ENCODE measurements around the gene UBE2O.

The UBE2O gene

DNA sequence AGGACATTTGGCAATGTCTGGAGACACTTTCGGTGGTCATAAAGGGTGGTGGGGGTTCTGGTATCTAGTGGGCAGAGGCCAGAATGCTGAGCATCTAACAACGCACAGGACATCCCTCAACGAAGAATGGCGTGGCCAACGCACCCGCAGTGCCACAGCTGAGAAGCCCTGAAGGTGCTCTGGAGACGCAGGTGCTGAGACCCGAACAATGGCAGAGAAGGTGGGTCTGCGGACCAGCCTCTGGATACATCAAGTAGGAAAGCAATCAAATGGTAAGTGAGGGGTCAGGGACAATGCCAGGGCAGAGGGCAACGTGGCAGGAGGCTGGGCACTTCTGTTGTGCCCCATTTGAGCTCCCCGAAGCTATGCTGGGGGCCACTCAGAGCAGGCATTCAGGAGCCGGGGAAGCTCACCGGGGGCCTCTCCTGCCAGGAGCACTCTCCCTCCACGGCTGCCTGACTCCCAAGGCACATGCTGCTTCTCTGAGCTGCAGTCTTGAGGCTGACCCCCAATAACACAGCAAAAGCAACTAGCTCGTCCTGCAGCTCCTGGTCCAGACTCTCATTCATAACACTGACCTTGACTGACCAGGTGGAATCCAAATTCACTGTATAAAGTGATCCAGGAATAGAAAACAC lies 42.5 kb downstream of the UBE2O start:
- no peak for DNase-seq

DNA sequence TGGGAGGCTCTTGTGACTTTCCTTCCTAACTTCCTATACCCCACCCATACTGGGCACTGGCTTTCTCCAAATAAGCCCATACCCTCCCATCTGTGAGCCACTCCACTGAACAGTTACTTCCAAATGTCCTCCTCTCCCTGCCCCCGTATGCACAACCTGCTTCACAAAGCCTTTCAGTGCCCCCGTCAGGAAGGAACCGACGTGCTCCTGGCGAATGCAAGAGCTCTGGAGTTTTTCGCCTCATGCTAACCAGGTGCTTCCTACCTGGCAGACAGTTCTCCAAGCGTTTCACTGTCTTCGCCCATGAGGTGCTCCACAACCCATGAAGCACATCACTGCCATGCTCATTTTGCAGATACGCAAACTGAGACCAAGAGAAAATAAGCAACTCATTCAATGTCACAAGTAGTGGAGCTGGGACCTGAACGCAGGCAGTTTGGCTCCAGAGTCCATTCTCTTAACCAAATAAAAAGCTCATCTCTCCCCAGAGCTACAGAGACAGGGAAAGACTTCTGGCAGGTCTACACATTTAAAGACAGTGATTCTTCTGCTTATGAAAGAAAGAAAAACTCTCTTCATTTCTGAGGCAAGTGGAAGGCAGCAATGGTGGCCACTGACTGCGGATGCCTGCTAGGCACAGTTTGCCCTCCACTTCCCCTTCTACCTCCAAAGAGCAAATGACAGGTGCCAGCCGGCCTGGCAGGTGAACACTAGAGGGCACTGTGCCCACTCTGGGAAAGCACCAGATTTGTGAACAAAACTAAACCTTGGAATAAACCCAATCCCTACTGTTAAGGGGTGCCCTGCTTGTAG lies 44.7 kb downstream of the UBE2O start:
- peak; percentile 42 for DNase-seq

DNA sequence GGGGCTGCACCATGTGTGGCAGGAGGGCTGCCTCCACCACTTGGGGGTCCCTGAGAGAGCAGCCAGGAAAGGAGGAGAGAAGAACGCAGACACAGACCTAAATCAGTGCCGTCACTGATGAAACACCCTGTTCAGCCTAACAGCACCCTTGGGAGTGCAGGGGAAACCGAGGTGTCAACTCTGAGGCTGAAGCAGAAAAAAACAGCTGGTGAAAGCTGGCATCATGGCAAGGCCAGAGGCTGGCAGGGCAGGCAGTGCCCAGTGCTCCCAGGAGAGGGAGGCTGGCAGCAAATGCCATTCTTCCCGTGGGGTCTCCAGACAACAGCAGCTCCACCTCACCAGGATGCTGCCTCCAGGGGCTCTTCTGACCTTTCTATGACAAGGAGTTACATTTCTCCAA lies 45.4 kb downstream of the UBE2O start:
- no peak for DNase-seq

- DNase-seq: peak; percentile 71
These were observed 46.8 kb downstream of the UBE2O start for GRCh38 chr17:76405967-76406647.

DNA sequence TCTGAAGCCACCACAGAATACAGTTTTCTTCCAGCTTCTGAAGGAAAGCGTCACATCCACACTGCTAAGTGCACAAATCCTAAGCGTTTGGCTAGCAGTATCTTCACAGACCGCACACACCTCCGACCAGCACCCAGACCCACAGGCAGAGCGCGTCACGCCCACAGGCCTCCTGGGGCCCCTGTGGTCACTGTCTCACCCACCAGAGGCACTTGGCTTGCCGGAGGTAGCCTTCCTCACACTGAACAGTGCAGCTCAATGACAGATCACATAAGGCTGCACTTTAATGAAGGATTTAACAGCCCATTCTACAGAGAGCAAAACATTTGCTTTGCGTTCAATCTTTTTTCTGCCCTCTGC lies 47.4 kb downstream of the UBE2O start:
- no peak for DNase-seq

DNA sequence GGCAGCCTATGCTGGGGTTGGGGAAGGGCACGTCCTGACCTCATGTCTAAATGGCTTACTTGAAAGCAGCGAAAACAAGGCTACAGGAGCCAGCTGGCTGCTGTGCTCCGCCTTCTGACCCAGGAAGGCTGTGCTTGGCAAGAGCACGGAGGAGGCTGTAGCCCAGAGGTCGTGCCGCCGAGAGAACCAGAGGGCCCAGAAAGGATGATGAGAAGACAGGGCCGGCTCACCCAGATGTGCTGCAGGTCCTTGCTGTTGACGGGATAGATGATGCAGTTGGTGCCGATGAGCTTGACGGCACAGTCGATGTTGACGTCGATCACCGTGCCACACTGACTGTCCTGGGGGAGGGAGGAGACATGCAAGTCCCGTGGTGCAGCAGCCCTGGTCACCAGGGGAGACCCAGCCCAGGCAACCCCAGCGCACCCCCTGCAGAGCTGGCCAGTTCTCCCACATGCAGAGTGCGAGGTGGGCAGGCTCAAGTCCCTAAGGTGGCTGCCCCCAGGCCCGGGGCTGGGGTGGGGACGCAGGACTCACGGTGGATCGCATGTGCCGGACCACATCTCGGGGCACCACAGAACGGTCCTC lies 47.9 kb downstream of the UBE2O start:
- no peak for DNase-seq

DNA sequence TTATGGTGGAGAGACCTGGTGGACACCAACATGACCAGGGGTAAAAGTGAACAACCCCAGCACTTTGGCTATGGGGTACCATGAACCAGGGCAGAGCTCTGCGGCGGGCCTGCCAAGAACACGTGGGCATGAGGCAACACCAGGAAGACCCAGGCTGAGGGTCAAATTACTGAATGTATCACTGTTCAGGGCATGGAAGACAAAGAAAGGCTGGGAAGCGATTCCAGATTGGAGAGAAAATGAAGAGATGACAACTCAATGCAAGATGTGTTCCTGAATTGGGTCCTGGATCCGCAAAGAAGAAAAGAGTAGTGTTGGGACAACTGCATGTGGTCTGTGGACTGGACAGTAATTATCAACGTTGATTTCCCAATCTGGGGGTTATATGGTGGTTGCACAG lies 48.7 kb downstream of the UBE2O start:
- no peak for DNase-seq

DNA sequence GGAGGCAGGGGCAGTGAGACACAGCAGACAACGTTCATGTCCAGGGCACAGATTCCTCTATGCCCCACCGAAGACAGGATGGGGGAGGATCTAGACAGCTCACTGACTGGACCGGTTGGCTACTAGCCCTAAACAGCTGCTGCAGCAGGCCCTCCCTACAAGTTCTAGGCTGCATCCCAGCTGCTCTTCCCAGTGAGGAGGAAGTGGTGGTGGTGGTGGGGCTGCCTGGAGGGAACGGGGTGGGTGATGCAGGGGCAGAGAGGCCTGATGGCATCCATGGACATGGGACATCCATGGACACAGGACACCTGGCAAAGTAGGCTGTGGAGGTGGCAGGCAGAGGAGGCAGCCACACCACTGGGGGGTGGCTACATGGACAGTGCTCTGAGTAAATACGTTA lies 50.2 kb downstream of the UBE2O start:
- DNase-seq: no peak

DNA sequence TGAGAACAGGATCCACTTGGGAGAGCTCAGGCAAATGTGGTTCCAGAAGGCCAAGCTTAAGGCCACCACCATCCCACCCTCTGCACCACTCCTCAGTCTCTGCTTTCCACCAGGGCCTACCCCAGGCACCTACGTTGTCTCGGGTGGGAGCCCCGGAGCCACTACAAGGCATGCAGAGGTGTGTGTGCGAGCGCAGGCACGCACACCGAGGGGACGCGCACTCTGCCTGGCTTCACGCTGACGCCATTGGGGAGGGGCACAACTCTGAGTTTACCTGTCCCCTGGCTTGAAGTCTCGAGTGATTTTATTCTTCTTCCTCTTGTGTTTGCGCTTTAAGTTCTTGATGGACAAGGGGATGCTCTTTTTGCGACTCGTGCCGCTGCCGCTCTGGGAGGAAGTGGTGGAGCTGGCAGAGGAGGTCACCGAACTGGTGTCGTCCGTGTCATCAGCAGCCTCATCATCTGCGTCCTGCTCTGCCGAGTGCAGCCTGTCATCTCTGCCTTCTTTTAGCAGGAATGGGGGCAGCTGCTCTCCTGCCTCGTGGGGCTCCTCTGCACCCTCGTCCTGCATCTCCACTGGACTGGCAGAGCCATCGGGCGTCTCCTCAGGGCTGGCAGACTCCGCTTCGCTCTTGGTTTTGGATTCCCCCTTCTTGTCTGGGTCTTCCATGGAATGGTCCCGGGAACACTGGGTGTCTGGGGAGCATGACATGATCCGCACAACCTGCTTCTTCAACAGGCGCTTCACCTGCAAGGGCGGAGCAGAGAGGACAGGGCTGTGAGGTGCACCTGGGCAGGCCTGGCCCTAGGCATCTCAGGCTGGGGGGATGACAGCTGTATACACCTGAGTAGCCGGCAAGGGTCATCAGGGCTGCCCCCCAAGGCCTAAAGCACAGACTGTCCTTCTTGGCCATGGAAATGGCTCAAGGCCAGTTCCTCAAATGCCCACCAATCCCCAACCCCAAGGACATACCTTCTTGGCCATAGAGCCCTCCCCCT lies 53.5 kb downstream of the UBE2O start:
- no peak for DNase-seq

- no peak for DNase-seq
These were observed 54.3 kb downstream of the UBE2O start for GRCh38 chr17:76398523-76399174.

DNA sequence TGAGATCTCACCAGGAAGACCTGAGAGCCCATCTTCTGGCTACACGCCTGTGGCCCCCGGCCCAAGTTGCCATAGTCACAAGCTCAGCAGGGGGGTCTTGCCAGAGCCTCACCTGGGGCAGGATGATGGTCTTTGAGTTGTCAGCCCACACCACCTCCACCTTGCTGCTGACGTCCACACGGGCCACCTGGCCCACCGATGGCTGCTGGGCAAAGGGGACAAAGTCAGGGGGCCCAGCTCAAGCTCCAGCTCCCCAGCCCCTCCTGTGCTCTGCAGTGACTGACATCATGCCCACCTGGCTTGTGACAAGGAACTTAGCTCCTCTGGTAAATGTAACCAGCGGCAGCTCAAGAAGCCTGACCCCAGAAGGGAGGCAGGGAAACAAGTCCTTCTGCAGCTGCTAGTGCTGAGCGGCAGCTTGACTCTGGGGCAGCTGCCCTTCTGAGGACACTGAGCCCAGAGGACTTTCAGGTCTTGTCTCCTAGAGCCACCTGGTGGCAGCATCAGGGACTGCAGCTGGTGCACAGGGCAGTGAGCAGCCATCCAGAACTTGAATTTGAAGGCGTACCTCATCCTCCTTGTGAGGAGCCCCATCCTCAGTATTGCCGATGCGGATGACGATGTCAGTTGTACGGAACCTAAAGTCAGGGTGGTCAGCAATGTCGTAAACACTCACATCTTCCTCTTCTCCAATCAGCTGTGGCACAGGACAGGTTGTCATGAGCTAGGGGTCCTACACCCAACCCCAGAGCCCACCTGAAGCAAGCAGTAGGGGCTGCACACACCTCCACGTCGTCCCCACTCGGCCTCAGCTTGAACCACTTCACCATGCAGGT lies 55.0 kb downstream of the UBE2O start:
- DNase-seq: peak; percentile 54

DNA sequence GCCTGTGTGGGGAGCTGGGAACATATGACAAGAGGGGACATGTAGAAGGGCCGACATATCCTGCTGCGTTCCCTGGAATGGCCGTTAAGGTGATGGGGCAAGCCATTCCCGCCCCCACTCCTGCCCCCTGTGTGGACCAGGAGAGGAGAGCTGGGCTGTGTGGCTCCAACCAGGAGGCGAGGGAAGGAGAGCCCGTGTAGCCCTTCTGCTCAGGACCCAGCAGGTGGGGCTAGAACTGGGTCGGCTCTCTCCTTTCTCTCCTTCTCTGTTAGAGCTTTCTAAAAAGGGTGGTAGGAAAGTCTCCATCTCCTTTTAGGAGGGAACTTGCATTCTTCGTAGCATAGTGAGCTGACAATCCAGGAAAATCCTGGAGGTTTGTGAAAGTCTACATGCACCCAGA lies 55.8 kb downstream of the UBE2O start:
- no peak for DNase-seq

DNA sequence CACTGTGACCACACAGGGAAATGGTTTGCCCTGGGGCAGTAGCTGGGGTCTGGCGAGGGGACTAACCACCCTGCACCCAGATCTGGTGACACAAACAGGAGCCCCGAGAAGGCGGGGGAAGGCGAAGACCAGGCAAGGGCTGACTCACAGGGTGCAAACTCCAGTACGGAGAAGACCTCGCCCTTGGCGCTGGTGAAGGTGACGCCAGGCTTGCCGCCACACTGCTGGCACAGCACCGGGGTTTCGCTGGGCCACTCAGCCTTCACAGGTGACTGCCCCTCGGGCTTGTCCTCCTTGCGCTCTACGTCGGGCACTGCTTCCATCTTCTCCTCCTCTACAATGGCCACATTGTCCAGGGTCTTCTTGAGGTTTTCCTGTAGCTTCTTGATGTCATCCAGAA lies 57.0 kb downstream of the UBE2O start:
- no peak for DNase-seq

GRCh38 chr17:76394166-76394565 lies 58.8 kb downstream of the UBE2O start:
- DNase-seq: no peak

GRCh38 chr17:76391200-76391715 lies 61.7 kb downstream of the UBE2O start:
- no peak for DNase-seq

- DNase-seq: no peak
These were observed 62.9 kb downstream of the UBE2O start for GRCh38 chr17:76390003-76390421.

DNA sequence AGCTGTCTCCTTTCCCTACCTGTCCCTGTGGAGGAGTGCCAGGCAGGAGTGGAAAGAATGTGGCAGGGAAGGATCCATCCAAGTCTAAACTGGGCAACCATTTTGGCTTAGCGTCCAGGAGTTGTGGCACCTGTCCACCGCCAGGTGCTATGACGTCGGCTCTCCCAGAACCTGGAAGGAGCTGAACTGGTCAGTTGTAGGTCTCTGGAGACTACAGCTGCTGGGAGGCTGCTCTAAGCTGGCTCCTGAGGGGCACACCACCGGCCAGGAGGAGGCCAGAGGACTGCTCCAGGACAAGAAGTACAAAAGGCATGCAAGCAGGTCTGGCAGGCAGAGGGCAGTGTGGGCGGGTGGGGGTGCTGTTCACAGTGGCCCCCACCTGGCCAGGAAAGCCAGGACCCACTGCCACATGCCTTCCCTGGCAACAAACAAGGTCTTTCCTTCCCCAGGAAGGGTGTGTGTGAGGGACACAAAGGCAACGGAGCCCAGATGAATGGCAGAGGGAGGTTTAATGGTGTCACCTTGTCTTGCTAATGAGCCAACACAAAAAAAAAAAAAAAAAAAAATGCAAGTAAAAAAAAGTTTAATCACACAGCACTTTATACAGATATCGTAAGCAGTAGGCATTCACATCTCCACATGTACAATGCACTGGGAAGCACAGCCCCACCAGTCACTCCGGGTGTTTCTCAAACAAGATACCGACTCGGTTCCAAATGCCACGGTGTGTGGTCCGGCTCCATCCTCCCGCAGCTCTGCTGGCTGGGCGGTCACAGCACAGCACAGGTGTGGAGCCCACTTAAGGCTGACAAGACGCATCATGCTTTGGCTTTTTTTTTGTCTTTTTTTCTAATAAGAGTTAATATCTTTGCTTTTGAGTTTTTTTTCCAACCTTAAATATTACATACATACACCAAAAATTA lies 63.7 kb downstream of the UBE2O start:
- no peak for DNase-seq

- DNase-seq: no peak
These were observed 65.8 kb downstream of the UBE2O start for GRCh38 chr17:76386966-76387765.
